ENCODE data around the gene SMG5. TPM values are rescaled to one million over a fixed set of nuclear protein-coding genes. Genes with fewer than 3 reads are reported as not detected.

Gene SMG5
- total RNA-seq, 1 experiment from 2014 or later: 103 TPM

DNA sequence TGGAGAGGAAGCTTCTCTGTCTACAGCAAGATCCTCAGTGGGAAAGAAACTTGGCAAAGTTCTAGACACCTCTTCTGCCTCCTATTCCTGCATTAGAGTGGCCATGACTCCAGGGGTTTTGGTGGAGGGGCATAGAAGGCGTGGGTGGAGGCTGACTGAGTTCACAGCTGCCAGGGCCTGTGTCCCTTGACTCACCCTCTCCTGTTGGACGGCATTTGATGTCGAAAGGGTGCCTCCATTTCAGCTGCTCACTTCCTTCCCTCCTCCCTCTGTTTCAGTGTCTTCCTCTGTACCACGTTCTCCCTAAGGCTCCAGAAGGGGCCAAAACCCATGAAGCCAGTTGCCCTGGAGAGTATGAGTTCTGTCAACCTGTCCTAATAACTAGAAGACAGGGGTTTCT lies 2.1 kb upstream of the SMG5 start:
- H3K27ac Mint-ChIP-seq: no peak overlapping the region
- Histone ChIP-seq H4K91ac (ENCODE audit: insufficient read length, low read depth, low read length) (no peak overlapping the region), H2BK120ac (ENCODE audit: low read depth, low read length, poor library complexity, severe bottlenecking) (no peak overlapping the region), H2BK5ac (ENCODE audit: insufficient read length, low read length) (no peak overlapping the region), H2BK15ac (ENCODE audit: low read depth, low read length) (no peak overlapping the region), H2AK5ac (ENCODE audit: insufficient read length, low read length) (no peak overlapping the region), H3K27ac (ENCODE audit: insufficient read length, low read depth, low read length) (no peak overlapping the region), H3K18ac (ENCODE audit: insufficient read length, low read depth, low read length) (no peak overlapping the region), H4K8ac (replicated peaks; ENCODE audit: insufficient read length, low read depth, low read length) (no peak overlapping the region), H4K5ac (ENCODE audit: insufficient read length, low read depth, low read length) (no peak overlapping the region), H3K14ac (ENCODE audit: insufficient read depth, low read length) (no peak overlapping the region), H3T11ph (ENCODE audit: low read length) (no peak overlapping the region), H3K4ac (ENCODE audit: low read depth, low read length) (no peak overlapping the region), H3K4me1 (ENCODE audit: insufficient read depth, low read length) (no peaks in the 10 kb centered on the region), H2BK20ac (ENCODE audit: low read depth, low read length, poor library complexity, severe bottlenecking) (no peak overlapping the region), H3K23ac (ENCODE audit: insufficient read length, low read depth, low read length) (no peak overlapping the region), H3K27me3 (ENCODE audit: insufficient read depth, low read length) (no peaks in the 10 kb centered on the region; the same call in 1 of the 2 replicates), H3K4me2 (ENCODE audit: insufficient read depth, insufficient read length, low read length) (no peak overlapping the region), H3K23me2 (ENCODE audit: insufficient read length, low read depth, low read length, poor library complexity, severe bottlenecking) (peaks cover 12% of the 10 kb centered on the region), H2AFZ (ENCODE audit: low read length) (no peak overlapping the region), H2BK12ac (ENCODE audit: insufficient read length, low read depth, low read length) (no peak overlapping the region), H3K79me2 (ENCODE audit: insufficient read depth, low read length) (peaks cover 20% of the 10 kb centered on the region), H3K9me3 (ENCODE audit: control insufficient read depth, low read depth, low read length) (no peaks in the 10 kb centered on the region), H3K9ac (ENCODE audit: extremely low read depth, insufficient read length, low read length) (no peak overlapping the region), H4K20me1 (ENCODE audit: control insufficient read depth, insufficient read depth, insufficient read length) (no peaks in the 10 kb centered on the region), H3K56ac (ENCODE audit: insufficient read length, low read depth, low read length) (no peak overlapping the region), H3K79me1 (ENCODE audit: insufficient read depth, low read depth, low read length, poor library complexity, severe bottlenecking) (no peaks in the 10 kb centered on the region)
- H3K9me3 Mint-ChIP-seq: no peaks in the 10 kb centered on the region
- peaks cover 24 to 29% of the 10 kb centered on the region in 2 experiments for H3K4me1 Mint-ChIP-seq
- no peaks in the 10 kb centered on the region; the same call in 1 of the 2 replicates for H3K27me3 Mint-ChIP-seq (ENCODE audit: low read depth)
- 0 out of 5 replicates have a peak overlapping the region, but pooled peaks of 1 of the 2 experiments have one; percentile 42 for H3K4me3 Mint-ChIP-seq
- no peak for DNase-seq
- peaks cover 0 to 9% (median 3%) of the 10 kb centered on the region in 3 experiments; a peak in 3 of 7 replicates for H3K36me3 Mint-ChIP-seq (ENCODE audit: insufficient read depth in 1 of 3, low read depth in 3 of 3)
- TF ChIP-seq, protein P1, sequence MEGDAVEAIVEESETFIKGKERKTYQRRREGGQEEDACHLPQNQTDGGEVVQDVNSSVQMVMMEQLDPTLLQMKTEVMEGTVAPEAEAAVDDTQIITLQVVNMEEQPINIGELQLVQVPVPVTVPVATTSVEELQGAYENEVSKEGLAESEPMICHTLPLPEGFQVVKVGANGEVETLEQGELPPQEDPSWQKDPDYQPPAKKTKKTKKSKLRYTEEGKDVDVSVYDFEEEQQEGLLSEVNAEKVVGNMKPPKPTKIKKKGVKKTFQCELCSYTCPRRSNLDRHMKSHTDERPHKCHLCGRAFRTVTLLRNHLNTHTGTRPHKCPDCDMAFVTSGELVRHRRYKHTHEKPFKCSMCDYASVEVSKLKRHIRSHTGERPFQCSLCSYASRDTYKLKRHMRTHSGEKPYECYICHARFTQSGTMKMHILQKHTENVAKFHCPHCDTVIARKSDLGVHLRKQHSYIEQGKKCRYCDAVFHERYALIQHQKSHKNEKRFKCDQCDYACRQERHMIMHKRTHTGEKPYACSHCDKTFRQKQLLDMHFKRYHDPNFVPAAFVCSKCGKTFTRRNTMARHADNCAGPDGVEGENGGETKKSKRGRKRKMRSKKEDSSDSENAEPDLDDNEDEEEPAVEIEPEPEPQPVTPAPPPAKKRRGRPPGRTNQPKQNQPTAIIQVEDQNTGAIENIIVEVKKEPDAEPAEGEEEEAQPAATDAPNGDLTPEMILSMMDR (conservative IDR thresholded peaks at IDR 0.05): no peak
- WGBS (ENCODE audit: extremely low coverage, insufficient read length, low lambda C conversion rate): no CpG with 5 or more reads among the region's 4 CpGs
